HepG2 (cell line): ENCODE results near the gene EPHX1. TPM values are rescaled to one million over a fixed set of nuclear protein-coding genes. Genes with fewer than 3 reads are reported as not detected.

Experiments
- ATAC-seq: fragments of 200-7000 bp; cut with Tn5 transposase; 3 replicates; pipeline ENCODE4 v1.9.1; 2020; ENCODE audit warnings: mild to moderate bottlenecking, moderate library complexity
- BruUV-seq: library from RNA; stranded (reverse); fragments of 400-500 nt; replicated peaks from 2 replicates; lab custom pipeline; 2021; lab: Mats Ljungman, UMichigan
- CTCF ChIA-PET: fragments of 300-600 bp; formaldehyde crosslinking; extraction: SDS; loops from one replicate; lab custom pipeline; 2021; ENCODE audit warnings: low total read pairs, inconsistent platforms, low intra/inter-chr PET ratio; lab: Yijun Ruan, JAX
- POLR2A ChIA-PET: fragments of 350-600 bp; sonication (Branson Sonifier 250); formaldehyde crosslinking; loops from one replicate; lab custom pipeline; 2020; ENCODE audit warnings: antibody characterized with exemption, inconsistent platforms; lab: Yijun Ruan, JAX
- DNase-seq: peaks from one replicate; pipeline ENCODE4 v3.0.0-alpha.2; 2015; ENCODE audit warnings: low spot score
- FAIRE-seq: peaks from 3 replicates; lab custom pipeline; 2011; peaks lifted over from hg19 to GRCh38; lab: Jason Lieb, UNC
- H2AFZ ChIP-seq: one replicate; pipeline ENCODE4 v1.6.1; 2011; ENCODE audit warnings: low read length, inconsistent platforms
- H3K27ac ChIP-seq: fragments of 300-600 bp; 3 replicates; pipeline ENCODE4 v1.8.0; 2011; ENCODE audit warnings: mixed run types, mild to moderate bottlenecking, mixed read lengths, low read length, inconsistent platforms; ENCODE audit not compliant: insufficient read depth; ENCODE audit errors: extremely low read length
- H3K27me3 ChIP-seq, 2 experiments: fragments of 200-600 bp in 1 of 2; 2 replicates in 1 of 2; 3 replicates in 1 of 2; pipeline versions ENCODE4 v1.6.0 to v1.8.0; 2011; ENCODE audit warnings: low read length in 2 of 2, mild to moderate bottlenecking in 2 of 2, moderate library complexity in 2 of 2, inconsistent platforms in 1 of 2; ENCODE audit not compliant: insufficient read depth in 2 of 2, control insufficient read depth in 1 of 2
- H3K36me3 ChIP-seq, 2 experiments: fragments of 200-600 bp in 1 of 2; replicated peaks in 1 of 2; 2 replicates in 1 of 2; 3 replicates in 1 of 2; pipeline versions ENCODE4 v1.5.1 to v1.8.0; 2011; ENCODE audit warnings: low read length in 2 of 2, inconsistent platforms in 1 of 2; ENCODE audit not compliant: insufficient read depth in 2 of 2, control insufficient read depth in 1 of 2
- H3K4me1 ChIP-seq: 2 replicates; pipeline ENCODE4 v1.5.1; 2012; ENCODE audit warnings: low read length, inconsistent platforms; ENCODE audit not compliant: insufficient read depth
- H3K4me2 ChIP-seq: 2 replicates; pipeline ENCODE4 v1.6.0; 2011; ENCODE audit warnings: low read depth, low read length, inconsistent platforms
- H3K4me3 ChIP-seq, 3 experiments: fragments of 200-600 bp in 1 of 3; sonication (generic), shearing (Covaris generic) in 1 of 3; replicated peaks in 1 of 3; 2 replicates each; pipeline ENCODE4 v1.5.1; 2011 to 2016; ENCODE audit warnings: low read length in 3 of 3, inconsistent platforms in 2 of 3, low read depth in 2 of 3, mild to moderate bottlenecking in 2 of 3, control low read depth in 1 of 3, mixed read lengths in 1 of 3; ENCODE audit not compliant: insufficient read depth in 1 of 3
- H3K79me2 ChIP-seq: one replicate; pipeline ENCODE4 v1.6.1; 2011; ENCODE audit warnings: low read length, inconsistent platforms; ENCODE audit not compliant: insufficient read depth
- H3K9ac ChIP-seq: 2 replicates; pipeline ENCODE4 v1.6.0; 2011; ENCODE audit warnings: mild to moderate bottlenecking, low read depth, low read length, inconsistent platforms; ENCODE audit not compliant: insufficient read depth
- H3K9me3 ChIP-seq: 2 replicates; pipeline ENCODE4 v1.5.1; 2012; ENCODE audit warnings: mild to moderate bottlenecking, low read length
- H4K20me1 ChIP-seq: 2 replicates; pipeline ENCODE4 v1.6.0; 2011; ENCODE audit warnings: inconsistent platforms, mild to moderate bottlenecking, low read length, moderate library complexity; ENCODE audit not compliant: insufficient read depth
- AFF4 ChIP-seq: sonication (generic); formaldehyde crosslinking; IDR thresholded peaks from 2 replicates; pipeline ENCODE4 v1.4.0; 2020; ENCODE audit warnings: missing genetic modification reagents
- FOXK2 ChIP-seq: fragments of 450-650 bp; IDR thresholded peaks from 2 replicates; pipeline ENCODE4 v1.6.1; 2016
- MAFG ChIP-seq: sonication (generic); formaldehyde crosslinking; IDR thresholded peaks from 2 replicates; pipeline ENCODE4 v1.5.1; 2020; ENCODE audit warnings: mild to moderate bottlenecking, missing genetic modification reagents
- NBN ChIP-seq: fragments of 450-650 bp; conservative IDR thresholded peaks from 2 replicates; pipeline ENCODE4 v1.6.1; 2017
- NFIC ChIP-seq: IDR thresholded peaks from 2 replicates; pipeline ENCODE4 v1.6.1; 2012; ENCODE audit warnings: mild to moderate bottlenecking, low read length, inconsistent platforms
- REPIN1 ChIP-seq: sonication (generic); formaldehyde crosslinking; IDR thresholded peaks from 2 replicates; pipeline ENCODE4 v1.8.0; 2022; ENCODE audit warnings: missing genetic modification reagents, low read depth, mild to moderate bottlenecking, borderline replicate concordance
- RNF2 ChIP-seq: fragments of 450-650 bp; conservative IDR thresholded peaks from 2 replicates; pipeline ENCODE4 v1.6.1; 2016; ENCODE audit warnings: low read depth
- SAP130 ChIP-seq: IDR thresholded peaks from 2 replicates; pipeline ENCODE4 v1.6.1; 2016; ENCODE audit warnings: low read depth
- ZBTB20 ChIP-seq: sonication (generic); formaldehyde crosslinking; IDR thresholded peaks from 2 replicates; pipeline ENCODE4 v1.8.1; 2023; ENCODE audit warnings: missing genetic modification reagents, low read depth, mild to moderate bottlenecking, borderline replicate concordance
- ZBTB38 ChIP-seq: sonication (generic); formaldehyde crosslinking; IDR thresholded peaks from 2 replicates; pipeline ENCODE4 v1.5.1; 2020; ENCODE audit warnings: mild to moderate bottlenecking, missing genetic modification reagents
- ZFP36L1 ChIP-seq: sonication (generic); formaldehyde crosslinking; IDR thresholded peaks from 2 replicates; pipeline ENCODE4 v1.8.0; 2022; ENCODE audit warnings: mild to moderate bottlenecking, missing genetic modification reagents, moderate library complexity
- ZNF501 ChIP-seq: sonication (generic); formaldehyde crosslinking; IDR thresholded peaks from 2 replicates; pipeline ENCODE4 v1.5.1; 2020; ENCODE audit warnings: mild to moderate bottlenecking, moderate library complexity, missing genetic modification reagents
- ZNF749 ChIP-seq: sonication (generic); formaldehyde crosslinking; IDR thresholded peaks from 2 replicates; pipeline ENCODE4 v1.8.0; 2022; ENCODE audit warnings: mild to moderate bottlenecking, missing genetic modification reagents, moderate library complexity, borderline replicate concordance
- WGBS: methylation state at CpG from one replicate; pipeline ENCODE4 v1.1.6; 2017; ENCODE audit warnings: low lambda C conversion rate; 5-methylcytosine and 5-hydroxymethylcytosine counted together
- in situ Hi-C: cut with HindIII; loops from 2 replicates; pipeline ENCODE4 v1.10.0; 2017; ENCODE audit warnings: low pct_unique_long_range_greater_than_20kb; ENCODE audit not compliant: extremely low pct_ligation_motif_present
- intact Hi-C: fragments of 100-400 bp; cut with micrococcal nuclease; formaldehyde crosslinking; loops from one replicate; pipeline ENCODE4 v1.10.0; 2022; ENCODE audit not compliant: unreplicated experiment
- polyA plus RNA-seq, 8 experiments: library from polyadenylated mRNA; depleted of rRNA in 3 of 8; stranded (reverse) in 7 of 8; unstranded in 1 of 8; fragments of >200 nt; fragmentation: Illumina TruSeq in 4 of 8; extraction: Trizol in 4 of 8; gene quantifications; 2 replicates each; pipeline versions ENCODE4 v1.2.1 to v1.2.3, GENCODE V29; 2011 to 2016; ENCODE audit warnings: low read depth in 4 of 8, missing spikeins in 1 of 8, mixed read lengths in 1 of 8; ENCODE audit not compliant: insufficient read depth in 1 of 8
- total RNA-seq, 5 experiments: library from RNA; depleted of rRNA; stranded (reverse); fragments of >200 nt; fragmentation: Illumina TruSeq; extraction: Trizol; gene quantifications; 2 replicates each; pipeline ENCODE4 v1.2.3, GENCODE V29; 2016; ENCODE audit warnings: low read depth in 1 of 5
- TF ChIP-seq, protein P1 (sequence below): sonication (generic); formaldehyde crosslinking; IDR thresholded peaks from 2 replicates; pipeline ENCODE4 v1.9.0; 2021; ENCODE audit warnings: missing genetic modification reagents, mild to moderate bottlenecking, borderline replicate concordance
- TF ChIP-seq, protein P2 (sequence below): IDR thresholded peaks from 2 replicates; pipeline ENCODE4 v1.6.1; 2016; ENCODE audit warnings: low read depth, missing genetic modification reagents, missing compliant biosample characterization

Gene EPHX1
- total and polyA plus RNA-seq, 2 of the 13 experiments (the other 11 are each of a cell fraction or from before 2014, with no cell fraction given): 27.7 to 36.5 TPM

- Histone ChIP-seq H3K9ac (no peak overlapping the region), H3K4me1 (peaks cover 17% of the 10 kb centered on the region), H2AFZ (no peak overlapping the region), H3K4me3 (no peak overlapping the region), H3K36me3 (peaks cover 21 to 76% of the 10 kb centered on the region in 2 experiments; a peak in 4 of 5 replicates), H3K27ac (no peak overlapping the region), H3K79me2 (no peaks in the 10 kb centered on the region), H4K20me1 (no peaks in the 10 kb centered on the region), H3K4me2 (no peak overlapping the region), H3K9me3 (no peaks in the 10 kb centered on the region), H3K27me3 (no peaks in the 10 kb centered on the region)
- POLR2A ChIA-PET: no interaction called here
- FAIRE-seq (no peak), DNase-seq (no peak), ATAC-seq (no peak)
- intact Hi-C loops (no loop called here), in situ Hi-C loops (no loop called here)
- CTCF ChIA-PET: no interaction called here
- TF ChIP-seq NBN (no peak), ZFP36L1 (CRISPR knock-in tag) (no peak), FOXK2 (no peak), RNF2 (no peak), ZBTB38 (CRISPR knock-in tag) (no peak), ZBTB20 (CRISPR knock-in tag) (no peak), MAFG (CRISPR knock-in tag) (no peak), REPIN1 (no peak), AFF4 (CRISPR knock-in tag) (no peak), NFIC (no peak), SAP130 (CRISPR knock-in tag) (no peak), ZNF749 (CRISPR knock-in tag) (no peak), ZNF501 (CRISPR knock-in tag) (no peak)
- TF ChIP-seq, protein P1, sequence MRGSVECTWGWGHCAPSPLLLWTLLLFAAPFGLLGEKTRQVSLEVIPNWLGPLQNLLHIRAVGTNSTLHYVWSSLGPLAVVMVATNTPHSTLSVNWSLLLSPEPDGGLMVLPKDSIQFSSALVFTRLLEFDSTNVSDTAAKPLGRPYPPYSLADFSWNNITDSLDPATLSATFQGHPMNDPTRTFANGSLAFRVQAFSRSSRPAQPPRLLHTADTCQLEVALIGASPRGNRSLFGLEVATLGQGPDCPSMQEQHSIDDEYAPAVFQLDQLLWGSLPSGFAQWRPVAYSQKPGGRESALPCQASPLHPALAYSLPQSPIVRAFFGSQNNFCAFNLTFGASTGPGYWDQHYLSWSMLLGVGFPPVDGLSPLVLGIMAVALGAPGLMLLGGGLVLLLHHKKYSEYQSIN (CRISPR knock-in tag): no peak
- TF ChIP-seq, protein P2, sequence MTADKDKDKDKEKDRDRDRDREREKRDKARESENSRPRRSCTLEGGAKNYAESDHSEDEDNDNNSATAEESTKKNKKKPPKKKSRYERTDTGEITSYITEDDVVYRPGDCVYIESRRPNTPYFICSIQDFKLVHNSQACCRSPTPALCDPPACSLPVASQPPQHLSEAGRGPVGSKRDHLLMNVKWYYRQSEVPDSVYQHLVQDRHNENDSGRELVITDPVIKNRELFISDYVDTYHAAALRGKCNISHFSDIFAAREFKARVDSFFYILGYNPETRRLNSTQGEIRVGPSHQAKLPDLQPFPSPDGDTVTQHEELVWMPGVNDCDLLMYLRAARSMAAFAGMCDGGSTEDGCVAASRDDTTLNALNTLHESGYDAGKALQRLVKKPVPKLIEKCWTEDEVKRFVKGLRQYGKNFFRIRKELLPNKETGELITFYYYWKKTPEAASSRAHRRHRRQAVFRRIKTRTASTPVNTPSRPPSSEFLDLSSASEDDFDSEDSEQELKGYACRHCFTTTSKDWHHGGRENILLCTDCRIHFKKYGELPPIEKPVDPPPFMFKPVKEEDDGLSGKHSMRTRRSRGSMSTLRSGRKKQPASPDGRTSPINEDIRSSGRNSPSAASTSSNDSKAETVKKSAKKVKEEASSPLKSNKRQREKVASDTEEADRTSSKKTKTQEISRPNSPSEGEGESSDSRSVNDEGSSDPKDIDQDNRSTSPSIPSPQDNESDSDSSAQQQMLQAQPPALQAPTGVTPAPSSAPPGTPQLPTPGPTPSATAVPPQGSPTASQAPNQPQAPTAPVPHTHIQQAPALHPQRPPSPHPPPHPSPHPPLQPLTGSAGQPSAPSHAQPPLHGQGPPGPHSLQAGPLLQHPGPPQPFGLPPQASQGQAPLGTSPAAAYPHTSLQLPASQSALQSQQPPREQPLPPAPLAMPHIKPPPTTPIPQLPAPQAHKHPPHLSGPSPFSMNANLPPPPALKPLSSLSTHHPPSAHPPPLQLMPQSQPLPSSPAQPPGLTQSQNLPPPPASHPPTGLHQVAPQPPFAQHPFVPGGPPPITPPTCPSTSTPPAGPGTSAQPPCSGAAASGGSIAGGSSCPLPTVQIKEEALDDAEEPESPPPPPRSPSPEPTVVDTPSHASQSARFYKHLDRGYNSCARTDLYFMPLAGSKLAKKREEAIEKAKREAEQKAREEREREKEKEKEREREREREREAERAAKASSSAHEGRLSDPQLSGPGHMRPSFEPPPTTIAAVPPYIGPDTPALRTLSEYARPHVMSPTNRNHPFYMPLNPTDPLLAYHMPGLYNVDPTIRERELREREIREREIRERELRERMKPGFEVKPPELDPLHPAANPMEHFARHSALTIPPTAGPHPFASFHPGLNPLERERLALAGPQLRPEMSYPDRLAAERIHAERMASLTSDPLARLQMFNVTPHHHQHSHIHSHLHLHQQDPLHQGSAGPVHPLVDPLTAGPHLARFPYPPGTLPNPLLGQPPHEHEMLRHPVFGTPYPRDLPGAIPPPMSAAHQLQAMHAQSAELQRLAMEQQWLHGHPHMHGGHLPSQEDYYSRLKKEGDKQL (CRISPR knock-in tag): no peak
- 94% methylated on average over 5 of the region's 6 CpGs for WGBS
- BruUV-seq: no TSS peak
These were observed 57.1 kb downstream of the EPHX1 start for GRCh38 chr1:225866981-225867380.
